Right ventricle myocardium superior (tissue), 1 donor: ENCODE measurements around the gene CLN3. TPM values are rescaled to one million over a fixed set of nuclear protein-coding genes. Genes with fewer than 3 reads are reported as not detected.
"Not testable (repeated sequence)": the region's sequence is repeated elsewhere in the genome, so short reads cannot be mapped to it uniquely, and the experiment has no call there.

Source experiments
- ATAC-seq: fragments of 200-7000 bp; cut with Tn5 transposase; one replicate; pipeline ENCODE4 v1.9.1; 2020; ENCODE audit warnings: mild to moderate bottlenecking; ENCODE audit not compliant: poor library complexity
- DNase-seq: peaks from one replicate; pipeline ENCODE4 v3.0.0-alpha.2; 2020
- intact Hi-C: fragments of 100-400 bp; cut with DNase I; formaldehyde crosslinking; loops from one replicate; pipeline ENCODE4 v1.11.2; 2022
- total RNA-seq: library from RNA; stranded (reverse); fragmentation: NEBNext Ultra II Directional; extraction: Animal tissue kit (Norgen Biotek cat#: 25700); gene quantifications from one replicate; pipeline ENCODE4 v1.2.1, GENCODE V29; 2021
- donor health status: DM: no; HTN: yes; CAD: no; lungs with severe emphysema.

CLN3 gene
- total RNA-seq, 1 donor from 2014 or later: 11.5 TPM

- intact Hi-C loops: no loop called here
- ATAC-seq (no peak), DNase-seq (no peak)
These were observed 30.9 kb upstream of the CLN3 start for GRCh38 chr16:28522792-28523191.

DNA sequence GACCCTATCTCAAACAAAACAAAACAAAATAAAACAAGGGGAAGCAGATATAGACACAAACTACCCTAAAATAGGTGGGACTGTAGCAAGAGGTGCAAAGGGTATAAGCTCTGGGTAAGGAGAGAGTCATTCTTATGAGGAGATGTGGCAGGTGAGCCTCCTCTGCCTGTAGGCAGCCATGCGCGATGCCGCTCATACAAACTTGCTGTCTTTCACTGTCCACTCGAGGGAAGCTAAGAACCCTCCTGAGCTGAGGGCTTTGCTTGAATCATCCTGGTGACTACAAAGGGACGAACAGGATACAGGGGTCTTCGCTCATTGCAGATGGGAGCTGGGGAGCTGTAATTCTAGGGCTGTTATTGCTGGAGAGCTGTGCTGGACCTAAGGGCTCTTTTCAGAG is 29.6 kb upstream of the CLN3 start:
- ATAC-seq: no peak
- intact Hi-C loops: no loop called here
- DNase-seq: no peak

DNA sequence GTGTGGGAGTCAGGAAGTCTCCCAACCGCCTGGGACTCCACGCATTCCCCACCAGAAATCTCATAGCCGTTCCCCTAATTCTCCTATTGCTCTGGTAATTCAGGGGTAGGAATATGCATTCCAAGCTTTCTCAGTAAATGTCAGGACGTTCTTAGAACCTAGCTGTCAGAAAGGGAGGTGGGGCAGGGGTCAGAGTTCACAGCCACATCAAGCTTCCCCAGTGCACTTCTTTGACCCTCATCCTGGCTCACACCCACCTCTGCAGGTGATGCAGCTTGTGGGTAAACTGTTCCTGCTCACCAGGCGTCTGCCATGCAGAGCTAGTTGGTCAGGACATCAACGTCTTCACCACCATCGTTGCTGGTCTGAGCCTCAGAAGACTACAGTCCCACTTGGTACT is 28.8 kb upstream of the CLN3 start:
- intact Hi-C loops: no loop called here
- no peak for ATAC-seq
- DNase-seq: no peak

- no peak for ATAC-seq
- intact Hi-C loops: no loop called here
- DNase-seq: no peak
These were observed 22.4 kb upstream of the CLN3 start for GRCh38 chr16:28514246-28514645.

- intact Hi-C loops: no loop called here
- DNase-seq (no peak), ATAC-seq (no peak)
These were observed 21.8 kb upstream of the CLN3 start for GRCh38 chr16:28513484-28514181.

DNA sequence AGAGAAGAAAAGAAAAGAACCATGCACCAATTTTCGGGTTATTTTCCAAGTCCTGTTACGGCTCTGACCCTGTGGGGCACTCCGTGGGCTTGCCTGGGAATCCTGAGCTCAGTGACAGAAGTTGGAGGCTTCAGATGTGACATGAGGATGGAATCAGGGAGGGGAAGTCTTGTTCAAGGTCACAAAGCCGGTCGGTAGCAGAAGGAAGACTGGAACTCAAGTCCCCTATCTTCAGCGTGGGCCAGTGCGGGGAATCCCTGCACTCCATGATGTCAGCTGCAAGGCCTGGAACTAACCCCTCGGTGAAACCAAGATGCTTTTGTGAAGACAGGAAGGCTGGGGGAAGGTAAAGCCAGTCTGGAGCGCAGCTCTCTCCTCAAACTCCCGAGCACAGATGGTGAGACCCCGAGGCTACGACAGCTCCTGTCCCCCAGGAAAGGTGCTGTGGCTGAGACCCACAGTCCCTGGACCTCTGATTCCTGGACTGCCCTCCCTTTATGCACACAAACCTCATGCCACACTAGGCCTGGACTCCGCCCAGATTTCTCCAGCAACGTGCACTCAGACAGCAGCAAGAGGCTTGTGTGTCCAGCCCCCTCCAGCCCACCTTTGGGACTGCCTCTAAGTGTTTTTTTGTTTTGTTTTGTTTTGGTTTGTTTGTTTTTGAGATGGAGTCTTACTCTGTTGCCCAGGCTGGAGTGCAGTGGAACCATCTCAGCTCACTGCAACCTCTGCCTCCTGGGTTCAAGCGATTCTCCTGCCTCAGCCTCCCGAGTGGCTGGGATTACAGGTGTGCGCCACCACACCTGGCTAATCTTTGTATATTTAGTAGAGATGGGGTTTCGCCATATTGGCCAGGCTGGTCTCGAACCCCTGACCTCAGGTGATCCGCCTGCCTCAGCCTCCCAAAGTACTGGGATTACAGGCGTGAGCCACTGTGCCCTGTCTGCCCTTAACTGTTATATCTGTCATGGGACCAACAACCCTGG is 20.2 kb upstream of the CLN3 start:
- no peak for ATAC-seq

GRCh38 chr16:28511031-28511430 is 19.2 kb upstream of the CLN3 start:
- DNase-seq (no peak), ATAC-seq (no peak)
- intact Hi-C loops: no loop called here

More for the DNA sequence above, 20.2 kb upstream of the CLN3 start:
- DNase-seq: no peak
- intact Hi-C loops: no loop called here

DNA sequence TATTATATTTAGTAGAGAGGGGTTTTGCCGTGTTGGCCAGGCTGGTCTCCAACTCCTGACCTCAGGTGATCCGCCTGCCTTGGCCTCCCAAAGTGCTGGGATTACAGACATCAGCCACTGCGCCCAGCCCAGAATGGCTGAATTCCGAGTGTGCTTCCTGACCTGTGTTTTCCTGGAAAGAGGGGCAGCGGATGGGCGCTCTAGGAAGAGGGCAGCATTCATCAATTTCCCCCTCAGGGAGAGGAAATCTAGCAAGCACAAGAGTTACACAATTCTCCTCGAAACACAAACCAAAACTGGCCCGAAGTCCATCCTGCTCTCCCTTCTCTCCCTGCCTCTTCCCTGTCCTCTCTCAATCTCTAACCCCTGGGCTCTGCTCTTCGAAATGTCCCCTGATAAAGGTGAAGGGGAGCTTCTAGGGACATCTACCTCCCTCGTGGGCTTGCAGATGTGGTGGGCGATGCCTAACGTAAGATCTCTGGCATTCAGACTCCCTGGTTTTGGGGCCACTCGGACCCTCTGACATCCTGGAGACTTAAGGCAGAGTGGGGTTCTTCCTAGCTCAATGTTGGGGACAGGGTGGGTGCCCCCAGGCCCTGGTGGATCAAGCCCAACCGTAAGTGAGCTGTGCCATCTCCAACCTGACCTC is 13.7 kb upstream of the CLN3 start:
- intact Hi-C loops: no loop called here
- DNase-seq (no peak), ATAC-seq (no peak)

DNA sequence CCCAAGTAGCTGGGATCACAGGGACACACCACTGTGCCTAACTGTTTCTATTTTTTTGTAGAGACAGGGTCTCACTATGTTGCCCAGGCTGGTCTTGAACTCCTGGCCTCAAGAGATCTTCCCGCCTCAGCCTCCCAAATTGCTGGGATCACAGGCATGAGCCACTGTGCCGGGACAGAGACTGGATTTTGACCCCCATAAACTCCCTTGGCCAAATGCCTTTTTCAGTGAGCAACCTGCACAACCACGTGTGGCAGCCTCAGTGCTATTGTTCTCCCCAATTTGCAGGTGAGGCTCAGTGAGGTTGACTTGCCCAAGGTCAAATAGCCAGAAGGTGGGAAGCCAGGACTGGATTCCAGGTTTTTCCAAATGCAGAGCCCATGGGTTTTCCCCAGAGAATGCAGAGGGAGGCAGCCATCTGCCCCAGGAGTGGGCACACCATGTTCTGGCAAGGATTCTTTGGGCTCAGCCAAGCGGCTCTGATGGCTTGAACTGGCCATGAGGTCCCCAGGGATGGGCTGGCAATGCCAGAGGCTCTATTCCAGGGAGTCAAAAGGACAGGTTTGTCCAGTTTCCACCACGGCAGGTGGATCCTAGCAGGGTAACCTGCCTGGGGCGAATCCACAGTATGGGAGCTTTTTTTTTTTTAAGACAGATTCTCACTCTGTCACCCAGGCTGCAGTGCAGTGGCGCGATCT is 13.0 kb upstream of the CLN3 start:
- DNase-seq: no peak
- ATAC-seq: no peak
- intact Hi-C loops: no loop called here

GRCh38 chr16:28503470-28504259 is 11.8 kb upstream of the CLN3 start:
- ATAC-seq (no peak), DNase-seq (no peak)
- intact Hi-C loops: no loop called here

DNA sequence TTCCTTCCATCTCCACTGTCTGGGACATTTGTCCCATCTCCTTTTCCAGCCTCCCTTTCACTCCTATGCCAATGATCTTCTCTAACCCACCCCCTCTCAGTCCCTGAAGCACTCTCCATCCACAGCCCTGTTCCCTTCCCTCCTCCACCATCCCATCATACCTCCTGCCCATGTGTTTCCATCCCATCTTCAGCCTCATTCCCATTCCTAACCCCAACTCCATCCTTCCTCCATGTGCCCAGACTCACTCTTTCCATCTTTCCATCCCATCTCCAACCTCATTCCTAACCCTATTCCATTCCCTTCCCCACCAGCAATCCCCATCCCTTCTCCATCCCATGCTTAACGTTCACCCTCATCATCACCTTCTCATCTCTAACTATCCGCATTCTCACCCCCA is 10.4 kb upstream of the CLN3 start:
- no peak for ATAC-seq

GRCh38 chr16:28501258-28502232 is 9.7 kb upstream of the CLN3 start:
- DNase-seq (no peak), ATAC-seq (no peak)
- intact Hi-C loops: no loop called here

More for the DNA sequence above, 10.4 kb upstream of the CLN3 start:
- intact Hi-C loops: no loop called here
- DNase-seq: no peak

DNA sequence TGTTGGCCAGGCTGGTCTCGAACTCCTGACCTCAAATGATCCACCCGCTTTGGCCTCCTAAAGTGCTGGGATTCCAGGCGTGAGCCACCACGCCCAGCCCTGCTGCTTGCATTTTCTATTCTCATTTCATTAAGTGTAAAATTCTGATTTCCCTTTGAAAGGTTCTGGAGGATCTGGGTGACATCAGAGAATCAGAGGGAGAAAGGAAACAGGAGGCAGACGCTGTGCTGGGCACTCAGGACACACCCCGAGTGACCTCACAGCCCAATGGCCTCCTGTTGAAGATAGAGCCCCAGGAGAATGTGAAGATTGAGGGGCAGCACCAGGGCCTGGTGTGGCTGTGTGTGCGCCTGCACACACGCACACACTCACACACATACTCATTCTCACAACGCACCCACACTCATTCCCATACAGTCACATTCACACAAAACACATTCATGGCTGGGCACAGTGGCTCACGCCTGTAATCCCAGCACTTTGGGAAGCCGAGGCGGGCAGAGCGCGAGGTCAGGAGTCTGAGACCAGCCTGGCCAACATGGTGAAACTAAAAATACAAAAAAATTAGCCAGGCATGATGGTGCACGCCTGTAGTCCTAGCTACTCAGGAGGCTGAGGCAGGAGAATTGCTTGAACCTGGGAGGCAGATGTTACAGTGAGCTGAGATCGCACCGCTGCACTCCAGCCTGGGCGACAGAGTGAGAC is 8.8 kb upstream of the CLN3 start:
- ATAC-seq, intact Hi-C loops, DNase-seq: not testable (repeated sequence)

DNA sequence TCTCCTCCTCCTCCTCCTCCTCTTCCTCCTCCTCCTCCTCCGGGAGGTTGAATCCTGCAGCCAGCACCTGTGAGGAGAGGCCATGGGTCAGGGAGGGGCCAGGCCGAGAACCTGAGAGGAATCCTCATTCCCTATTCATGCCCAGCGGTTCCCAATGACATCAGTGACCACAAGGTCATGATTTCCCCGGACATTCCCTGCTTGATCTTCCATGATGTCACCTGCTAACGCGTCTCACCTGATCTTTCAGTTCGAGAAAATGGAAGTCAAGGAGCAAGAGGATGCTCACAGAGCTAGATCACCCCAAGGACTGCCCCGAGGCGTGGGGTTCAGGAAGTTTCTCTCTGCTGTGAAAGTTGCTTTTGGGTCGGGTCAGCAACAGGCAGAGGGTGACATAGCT is 8.0 kb upstream of the CLN3 start:
- intact Hi-C loops: no loop called here
- ATAC-seq: no peak
- DNase-seq: no peak

DNA sequence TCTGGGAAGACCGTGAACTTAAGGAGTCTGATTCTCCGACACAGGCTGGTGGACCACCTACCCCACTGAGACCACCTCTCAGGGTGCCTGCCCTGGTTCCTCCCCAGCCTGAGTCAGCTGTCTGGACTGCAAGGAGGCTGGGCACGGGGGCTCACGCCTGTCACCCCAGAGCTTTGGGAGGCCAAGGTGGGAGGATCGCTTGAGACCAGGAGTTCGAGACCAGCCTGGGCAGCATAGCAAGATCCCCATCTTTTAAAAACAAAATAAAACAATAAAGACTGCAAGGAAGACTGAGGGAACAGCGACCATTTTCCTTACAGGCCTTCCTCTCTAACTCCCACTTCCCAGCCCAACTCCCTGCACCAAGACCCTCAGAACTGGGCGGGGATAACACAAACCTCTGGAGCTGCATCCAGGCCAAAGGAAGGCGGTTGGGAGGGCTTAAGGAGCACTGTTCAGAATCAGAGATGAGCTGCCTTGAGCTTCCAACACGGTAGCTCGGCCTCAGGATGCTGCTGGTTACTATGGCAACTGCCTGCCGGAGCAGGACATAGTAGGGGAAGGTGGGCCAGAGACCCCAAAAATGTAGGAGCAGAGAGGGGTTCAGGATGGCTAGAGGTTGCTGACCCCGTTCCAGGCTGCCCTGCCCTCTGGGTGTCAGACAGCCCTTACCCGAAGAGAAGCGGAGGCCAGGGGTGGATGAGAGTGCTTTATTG is 7.0 kb upstream of the CLN3 start:
- intact Hi-C loops: no loop called here
- no peak for ATAC-seq
- no peak for DNase-seq
